ENCODE data around the gene B3GALNT2. TPM values are rescaled to one million over a fixed set of nuclear protein-coding genes. Genes with fewer than 3 reads are reported as not detected.
"Not testable (repeated sequence)": the region's sequence is repeated elsewhere in the genome, so short reads cannot be mapped to it uniquely, and the experiment has no call there.

B3GALNT2 gene
- 13.0 TPM for total RNA-seq

GRCh38 chr1:235504122-235504493, at the start of gene B3GALNT2:
B3GALNT2 (minus strand) TSS chr1:235504452; CDS start chr1:235504252, 200 bp downstream.
- DNase-seq (ENCODE audit: low spot score) (no peak), ATAC-seq (no peak)
- intact Hi-C loops (cut with DNase I) = no loop called here

DNA sequence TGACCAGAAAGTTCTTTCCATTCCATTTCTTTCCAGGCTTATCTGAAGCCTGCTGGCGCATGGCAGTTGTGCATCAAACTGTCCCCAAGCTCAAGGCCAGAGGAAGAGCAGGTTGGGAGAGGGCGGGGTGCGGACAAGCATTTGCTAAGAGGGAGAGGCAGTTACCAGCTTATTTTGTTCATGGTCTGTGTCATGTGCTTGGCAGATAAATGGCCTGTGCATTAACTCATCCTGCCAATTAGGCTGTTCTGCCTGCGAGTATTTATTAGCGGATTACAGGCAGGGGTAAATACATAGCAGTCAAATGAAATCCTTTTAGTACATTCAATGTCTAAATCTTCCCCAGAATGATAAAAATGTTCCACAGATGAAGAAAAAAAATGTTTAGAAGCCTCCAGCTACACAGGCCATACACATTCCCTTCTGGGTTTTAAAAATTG, 48.9 kb upstream of the B3GALNT2 start:
- ATAC-seq = no peak
- intact Hi-C loops (cut with DNase I) = no loop called here
- DNase-seq (ENCODE audit: low spot score) = no peak

DNA sequence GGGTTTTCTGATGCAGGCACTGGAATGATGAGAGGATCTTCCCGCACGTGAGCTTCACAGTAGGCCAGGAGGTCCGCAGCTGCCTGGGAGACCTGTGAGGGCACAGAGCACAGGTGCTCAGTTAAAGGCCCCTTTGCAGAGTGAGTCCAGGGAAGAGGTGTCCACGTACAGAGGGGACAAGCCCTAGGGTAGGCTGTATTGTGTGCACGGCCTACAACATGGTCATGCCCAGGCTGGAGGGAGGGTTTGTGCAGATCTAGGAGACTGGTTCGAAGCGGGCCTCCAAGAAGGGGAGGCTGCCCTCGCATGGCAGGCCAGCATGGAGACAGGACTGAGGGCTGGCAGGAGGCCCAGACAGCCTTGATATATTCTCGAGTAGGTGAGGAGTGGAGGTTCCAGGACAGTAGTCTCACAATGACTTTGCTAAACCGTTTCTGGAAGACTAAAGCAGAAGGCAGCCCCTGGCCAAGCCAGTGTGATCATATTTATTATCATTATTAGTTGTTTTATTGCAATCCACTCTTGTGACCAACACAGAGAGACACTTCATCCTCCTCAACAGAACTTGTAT, 48.0 kb upstream of the B3GALNT2 start:
- ATAC-seq (no peak), DNase-seq (ENCODE audit: low spot score) (no peak)
- intact Hi-C loops (cut with DNase I) = no loop called here

DNA sequence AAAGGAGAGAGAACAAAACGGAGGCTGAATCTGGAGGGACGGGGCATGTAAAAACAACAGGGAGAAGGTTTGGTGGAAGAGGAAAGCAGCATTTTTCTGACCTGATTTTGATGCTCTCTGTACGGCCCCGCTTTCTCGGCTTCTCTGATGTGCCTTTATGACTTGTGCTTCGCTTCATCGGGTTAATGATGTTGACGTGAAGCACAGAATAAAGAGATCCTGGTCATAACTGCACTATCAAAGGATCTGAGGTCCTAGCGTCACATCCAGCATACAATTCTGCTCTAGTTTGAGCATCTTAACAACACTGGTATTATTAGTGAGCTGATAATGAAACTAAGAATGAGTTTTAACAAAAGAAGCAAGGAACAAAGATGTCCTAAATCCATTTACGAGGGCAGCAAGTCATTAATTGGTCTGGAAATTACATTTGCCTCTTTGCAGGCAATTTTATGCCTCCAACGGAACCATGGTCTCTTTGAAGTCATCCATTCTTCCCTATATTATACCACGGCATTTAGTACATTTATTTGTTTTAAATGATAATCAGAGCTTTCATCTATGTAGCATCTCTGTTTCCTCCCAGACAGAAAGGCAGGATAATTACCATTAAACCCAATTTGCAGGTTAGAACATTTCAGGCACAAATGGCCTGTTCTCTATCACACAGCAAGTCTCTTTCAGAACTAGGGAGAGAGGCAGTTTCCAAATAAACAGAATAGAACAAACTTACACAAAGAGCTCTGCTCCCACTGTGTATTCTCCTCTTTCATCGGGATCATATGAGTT, 45.3 kb upstream of the B3GALNT2 start:
- intact Hi-C loops (cut with DNase I) = no loop called here
- DNase-seq (ENCODE audit: low spot score) = no peak

DNA sequence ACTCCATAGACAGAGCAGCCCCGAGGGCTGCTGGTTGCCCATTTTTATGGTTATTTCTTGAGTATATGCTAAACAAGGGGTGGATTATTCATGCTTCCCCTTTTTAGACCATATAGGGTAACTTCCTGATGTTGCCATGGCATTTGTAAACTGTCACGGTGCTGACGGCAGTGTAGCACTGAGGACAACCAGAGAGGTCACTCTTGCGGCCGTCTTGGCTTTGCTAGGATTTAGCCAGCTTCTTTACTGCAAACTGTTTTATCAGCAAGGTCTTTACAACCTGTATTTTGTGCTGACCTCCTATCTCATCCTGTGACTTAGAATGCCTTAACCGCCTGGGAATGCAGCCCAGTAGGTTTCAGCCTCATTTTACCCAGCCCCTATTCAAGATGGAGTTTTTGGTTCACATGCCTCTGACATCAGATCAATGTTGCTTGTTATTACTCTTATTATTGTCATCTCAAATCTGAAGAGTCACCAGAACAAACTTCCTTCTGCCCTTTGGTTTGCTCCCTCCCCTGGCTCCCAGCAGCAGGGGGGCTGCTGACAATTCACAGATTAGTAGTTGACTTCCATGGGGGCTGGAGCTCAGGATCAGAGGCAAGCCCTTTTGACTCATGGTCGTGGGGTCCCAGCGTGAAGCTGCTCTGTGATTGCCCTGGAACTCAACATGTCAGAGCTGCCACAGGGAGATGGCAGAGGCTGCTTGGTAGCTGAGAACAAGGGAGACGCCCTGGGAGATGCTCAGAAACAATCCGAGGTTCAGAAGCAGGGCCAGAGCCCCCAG, 42.3 kb upstream of the B3GALNT2 start:
- DNase-seq (ENCODE audit: low spot score); intact Hi-C loops (cut with DNase I); ATAC-seq: not testable (repeated sequence)

More for the DNA sequence above, 45.3 kb upstream of the B3GALNT2 start:
- no peak for ATAC-seq

DNA sequence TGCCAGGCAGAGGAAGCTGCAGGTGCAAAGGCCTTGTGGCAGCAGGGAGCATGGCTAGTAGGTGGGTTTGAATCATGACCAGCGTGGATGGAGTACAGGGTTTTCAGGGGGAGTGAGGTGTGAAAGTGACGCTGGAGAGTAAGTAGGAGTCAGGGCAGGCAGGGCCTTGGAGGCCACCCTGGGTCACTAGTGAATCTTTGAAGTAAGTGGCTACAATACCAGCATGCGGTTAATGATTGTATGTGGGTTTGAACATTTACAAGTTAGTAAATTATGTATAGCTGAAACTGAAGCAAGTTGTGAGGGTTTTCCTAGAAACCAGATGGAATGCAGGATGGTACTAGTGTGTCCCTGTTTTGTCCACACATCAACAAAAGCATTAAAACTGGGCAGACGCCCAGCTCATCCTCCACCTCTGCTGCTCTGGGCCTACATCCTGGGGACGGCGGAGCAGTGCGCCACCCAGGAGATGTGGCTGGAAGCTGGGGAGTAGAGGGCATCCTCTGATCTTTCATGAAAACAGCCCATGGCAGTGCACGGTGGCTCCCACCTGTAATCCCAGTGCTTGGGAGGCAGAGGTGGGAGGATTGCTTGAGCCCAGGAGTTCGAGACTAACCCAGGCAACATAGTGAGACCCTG, 41.2 kb upstream of the B3GALNT2 start:
- no peak for ATAC-seq
- DNase-seq (ENCODE audit: low spot score) = no peak
- intact Hi-C loops (cut with DNase I) = no loop called here

- intact Hi-C loops (cut with DNase I); DNase-seq (ENCODE audit: low spot score); ATAC-seq: not testable (repeated sequence)
Observed at GRCh38 chr1:235542845-235543244, 38.6 kb upstream of the B3GALNT2 start.

- intact Hi-C loops (cut with DNase I) = no loop called here
- no peak for DNase-seq (ENCODE audit: low spot score)
- ATAC-seq = no peak
Observed at GRCh38 chr1:235533476-235534168, 29.4 kb upstream of the B3GALNT2 start.

DNA sequence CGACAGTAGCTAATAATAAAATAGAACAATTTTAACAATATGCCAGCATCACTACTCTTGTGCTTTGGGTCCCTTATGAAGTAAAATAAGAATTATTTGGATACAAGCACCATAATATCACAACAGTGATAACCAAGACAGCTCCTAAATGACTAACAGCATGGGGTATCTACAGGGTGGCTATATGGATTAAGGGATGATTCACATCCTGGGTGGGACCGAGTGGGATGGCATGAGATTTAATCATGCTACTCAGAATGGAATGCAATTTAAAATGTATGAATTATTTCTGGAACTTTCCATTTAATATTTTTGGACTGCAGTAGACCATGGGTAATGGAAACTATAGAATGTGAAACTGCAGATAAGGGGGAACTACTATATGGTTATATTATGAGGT, 28.1 kb upstream of the B3GALNT2 start:
- DNase-seq (ENCODE audit: low spot score) (no peak), ATAC-seq (no peak)
- intact Hi-C loops (cut with DNase I) = no loop called here

- intact Hi-C loops (cut with DNase I) = no loop called here
- ATAC-seq = no peak
Observed at GRCh38 chr1:235527196-235527814, 23.1 kb upstream of the B3GALNT2 start.

GRCh38 chr1:235525314-235525713, 21.1 kb upstream of the B3GALNT2 start:
- ATAC-seq = no peak
- no peak for DNase-seq (ENCODE audit: low spot score)
- intact Hi-C loops (cut with DNase I) = no loop called here

More at GRCh38 chr1:235527196-235527814, 23.1 kb upstream of the B3GALNT2 start:
- no peak for DNase-seq (ENCODE audit: low spot score)

DNA sequence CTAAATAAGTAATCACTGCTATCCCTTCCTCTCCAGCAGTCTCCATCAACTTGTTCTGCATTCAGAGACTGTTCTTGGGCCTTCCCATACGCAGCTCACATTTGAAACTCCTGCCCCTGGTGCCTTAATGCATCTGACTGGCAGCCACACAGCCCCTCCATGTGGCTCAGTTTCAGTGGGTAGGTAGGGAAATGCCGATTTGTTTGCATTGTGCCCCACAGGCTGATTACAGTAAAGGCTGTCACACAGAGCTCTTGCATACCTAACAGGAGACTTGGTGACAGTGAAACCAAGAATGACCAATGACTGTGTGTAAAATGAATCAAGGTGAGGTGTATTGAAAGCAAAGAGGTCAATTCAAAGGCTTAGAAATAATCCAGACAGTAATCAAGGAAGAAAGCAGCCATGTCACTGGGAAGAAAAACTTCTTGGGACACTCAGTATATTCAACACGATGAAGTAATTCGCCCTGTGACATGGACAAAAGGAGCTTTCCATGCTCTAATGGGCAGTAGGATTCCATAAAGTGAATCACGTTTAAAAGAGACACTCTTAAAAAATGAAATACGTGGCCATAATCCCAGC, 12.7 kb upstream of the B3GALNT2 start:
- no peak for DNase-seq (ENCODE audit: low spot score)
- intact Hi-C loops (cut with DNase I) = loop anchor here (10.0 kb wide), 1 partner anchor 268 kb away; no protein-coding TSS in a partner anchor
- no peak for ATAC-seq

GRCh38 chr1:235515844-235516512, 11.7 kb upstream of the B3GALNT2 start:
- ATAC-seq (no peak), DNase-seq (ENCODE audit: low spot score) (no peak)
- intact Hi-C loops (cut with DNase I) = loop anchor here (10.0 kb wide), 1 partner anchor 269 kb away; no protein-coding TSS in a partner anchor

- no peak for DNase-seq (ENCODE audit: low spot score)
- intact Hi-C loops (cut with DNase I) = loop anchor here (10.0 kb wide), 1 partner anchor 271 kb away; no protein-coding TSS in a partner anchor
- ATAC-seq = peak; percentile 53
Observed at GRCh38 chr1:235513495-235514366, 9.5 kb upstream of the B3GALNT2 start.

- intact Hi-C loops (cut with DNase I) = loop anchor here (10.0 kb wide), 1 partner anchor 273 kb away; no protein-coding TSS in a partner anchor
- no peak for ATAC-seq
Observed at GRCh38 chr1:235511470-235512240, 7.4 kb upstream of the B3GALNT2 start.

More at GRCh38 chr1:235511470-235512240, 7.4 kb upstream of the B3GALNT2 start:
- DNase-seq (ENCODE audit: low spot score) = no peak
